GM19372 (cell line): ENCODE measurements around the gene PRKG2.

ENCODE experiments used
- ATAC-seq: cut with Tn5 transposase; IDR thresholded peaks from one replicate; pipeline ENCODE4 v1.9.1; 2021; ENCODE audit warnings: mild to moderate bottlenecking, low read depth, moderate library complexity; ENCODE audit not compliant: unreplicated experiment

Gene PRKG2

DNA sequence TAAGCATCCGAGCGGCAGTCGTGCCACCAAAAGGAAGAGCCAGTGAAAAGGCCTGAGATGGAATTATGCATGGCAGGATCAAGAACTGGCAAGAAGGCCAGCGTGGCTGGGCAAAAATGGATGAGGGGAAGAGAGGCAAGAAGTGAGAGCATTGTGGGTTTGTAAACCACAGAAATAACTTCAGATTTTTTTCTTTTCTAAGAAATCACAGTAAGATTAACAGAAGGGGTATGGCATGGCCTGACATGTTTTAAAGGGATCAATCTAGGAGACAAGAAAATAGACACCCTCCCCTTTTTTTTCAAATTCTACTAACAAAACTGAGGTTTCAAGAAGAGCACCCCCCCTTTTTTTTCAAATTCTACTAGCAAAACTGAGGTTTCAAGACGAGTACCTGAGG is 102.0 kb downstream of the PRKG2 start:
- ATAC-seq: no peak

DNA sequence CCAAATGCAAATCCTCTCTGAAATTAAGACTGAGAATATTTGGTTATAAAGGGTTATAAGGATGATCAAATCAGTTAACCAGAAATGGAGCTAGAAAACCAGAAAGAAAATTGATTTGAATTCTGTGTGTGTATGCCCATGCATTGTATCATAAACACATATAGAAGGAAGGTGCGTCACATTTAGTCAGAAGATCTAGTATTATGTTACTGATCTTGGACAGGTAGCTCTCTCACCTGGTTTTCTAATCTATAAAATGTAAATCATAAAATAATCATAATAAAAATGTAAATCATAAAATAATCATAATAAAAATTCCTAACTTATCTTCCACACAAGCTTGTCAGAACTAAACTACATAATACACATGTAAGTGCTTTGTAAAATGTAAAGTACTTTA is 105.7 kb downstream of the PRKG2 start:
- ATAC-seq: no peak

DNA sequence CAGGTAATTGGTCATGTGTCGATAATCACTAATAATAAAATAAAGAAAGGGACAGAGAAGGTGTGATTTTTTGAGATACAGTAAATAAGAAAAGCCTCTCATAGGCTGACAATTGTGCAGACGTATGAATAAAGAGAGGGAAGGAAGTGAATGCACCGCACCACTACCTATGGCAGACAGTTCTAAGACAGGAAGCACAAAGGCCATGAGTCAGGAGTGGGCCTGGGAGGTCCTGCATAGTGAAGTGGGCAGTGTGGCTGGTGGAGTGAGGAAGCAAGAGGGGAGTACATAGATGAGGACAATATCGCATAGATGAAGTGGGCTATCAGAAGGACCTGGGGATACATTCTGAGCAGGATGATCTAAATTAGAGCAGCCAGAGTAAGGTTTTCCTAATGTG is 108.9 kb downstream of the PRKG2 start:
- no peak for ATAC-seq

DNA sequence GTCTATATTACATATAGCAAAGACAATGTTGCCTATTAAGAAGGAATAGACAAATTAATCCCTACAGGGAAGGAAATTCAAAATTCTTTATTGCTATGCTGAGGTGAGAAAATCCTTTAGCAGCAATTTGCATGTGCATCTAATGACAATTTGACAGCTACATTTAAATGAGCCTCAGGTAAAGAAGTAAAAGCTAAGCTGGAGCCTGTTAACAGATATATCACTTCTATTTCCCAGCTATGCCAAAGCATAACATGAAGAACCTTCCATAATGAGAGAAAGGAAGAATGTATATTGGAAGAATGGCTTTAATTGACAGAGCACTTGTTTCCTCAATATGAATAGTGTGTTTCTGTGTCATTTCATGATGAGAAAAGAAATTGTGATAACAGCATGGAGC is 112.9 kb downstream of the PRKG2 start:
- no peak for ATAC-seq

DNA sequence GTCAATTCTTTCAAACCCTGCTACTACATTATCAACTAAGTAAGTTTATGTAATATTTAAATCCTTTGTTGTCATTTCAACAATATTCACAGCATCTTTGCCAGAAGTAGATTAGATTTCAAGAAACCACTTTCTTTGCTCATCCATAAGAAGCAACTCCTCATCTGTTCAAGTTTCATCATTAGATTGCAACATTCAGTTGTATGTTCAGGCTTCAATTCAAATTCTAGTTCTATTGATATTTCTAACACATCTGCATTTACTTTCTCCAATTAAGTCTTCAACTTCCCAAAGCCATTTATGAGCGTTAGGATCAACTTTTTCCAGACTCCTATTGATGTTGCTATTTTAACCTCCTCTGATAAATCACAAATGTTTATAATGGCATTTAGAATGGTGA is 118.5 kb downstream of the PRKG2 start:
- ATAC-seq: no peak

DNA sequence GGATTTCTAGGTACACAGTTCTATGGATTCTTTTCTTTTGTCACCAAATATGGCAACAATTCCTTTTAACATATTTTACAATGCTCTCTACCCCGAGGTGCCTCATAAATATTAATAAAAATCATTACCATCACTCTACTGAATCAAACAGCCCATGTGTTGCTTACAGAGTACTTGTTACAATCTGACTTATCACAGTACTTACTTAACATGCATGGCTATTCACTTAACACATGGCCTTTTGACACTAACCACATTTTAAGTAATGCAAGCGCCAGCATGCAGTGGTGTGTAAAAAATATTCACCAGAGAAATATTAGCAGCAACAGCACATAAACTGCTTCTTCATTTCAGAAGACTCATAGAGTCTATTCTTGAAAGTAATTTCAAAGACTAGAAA is 119.6 kb downstream of the PRKG2 start:
- ATAC-seq: no peak

DNA sequence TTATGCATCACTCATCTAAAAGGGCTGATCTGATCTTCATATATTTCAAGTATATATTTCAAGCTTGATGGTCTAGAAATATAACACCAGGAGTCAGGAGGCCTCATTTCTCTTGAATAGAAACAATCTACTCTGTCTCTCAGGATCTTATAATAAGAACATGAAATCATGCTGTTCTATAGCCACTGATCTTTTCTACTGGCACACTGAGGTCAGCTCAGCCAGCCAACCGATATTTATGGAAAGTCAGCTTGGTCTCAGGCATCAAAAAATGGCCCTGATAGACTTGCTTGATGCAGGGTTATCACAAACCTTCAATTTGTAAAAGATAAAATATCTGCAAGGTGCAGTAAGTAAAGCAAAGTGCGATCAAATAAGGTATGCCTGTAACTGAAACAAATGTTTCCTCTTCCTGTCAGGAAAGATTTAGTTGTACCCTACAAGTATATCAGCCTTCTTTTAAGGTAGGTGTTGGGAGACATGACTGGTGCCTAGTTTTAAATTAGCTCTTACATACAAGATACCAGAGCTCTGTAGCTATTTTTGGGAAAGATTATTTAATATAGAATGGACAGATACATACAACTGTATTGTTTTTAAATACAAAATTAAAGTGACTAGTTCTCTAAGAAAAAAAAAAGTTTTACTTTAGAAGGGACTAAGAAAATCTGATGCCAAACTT is 121.2 kb downstream of the PRKG2 start:
- ATAC-seq: no peak

DNA sequence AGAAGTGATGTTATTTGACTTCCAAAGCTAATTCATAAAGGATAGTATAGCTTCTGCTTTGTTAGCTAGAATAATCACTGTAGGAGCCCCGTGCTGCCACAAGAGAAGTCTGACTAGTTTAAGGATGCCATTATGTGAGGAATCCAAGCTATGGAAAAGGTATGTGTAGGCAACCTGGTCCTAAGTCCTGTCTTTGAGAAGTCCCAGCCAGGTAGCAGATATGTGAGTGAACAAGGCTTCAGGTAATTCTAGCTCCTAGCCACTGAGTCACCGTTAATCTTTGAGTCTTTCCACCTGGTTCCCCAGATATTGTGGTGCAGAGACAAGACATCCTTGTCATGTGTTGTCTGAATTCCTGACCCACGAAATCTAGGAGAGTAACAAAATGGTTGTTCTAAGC is 129.0 kb downstream of the PRKG2 start:
- ATAC-seq: no peak

DNA sequence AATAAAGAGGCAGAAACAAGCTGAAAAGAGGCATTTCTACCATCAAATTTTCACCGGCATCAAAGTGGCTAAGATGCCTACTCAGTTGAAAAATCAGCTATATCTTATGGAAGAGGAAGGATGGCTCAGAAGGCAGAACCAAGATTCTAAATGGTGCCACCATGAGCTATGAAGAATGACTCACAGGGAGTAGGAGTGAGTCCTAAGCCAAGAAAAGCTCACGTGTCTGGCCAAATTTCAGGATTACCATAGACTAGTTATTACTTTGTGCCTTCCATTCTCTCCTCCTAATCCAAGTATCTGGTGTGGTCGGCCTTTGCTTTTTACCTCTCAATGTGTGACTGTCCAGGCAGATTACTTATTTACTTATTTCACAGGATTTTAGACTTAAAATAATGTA is 129.7 kb downstream of the PRKG2 start:
- no peak for ATAC-seq

DNA sequence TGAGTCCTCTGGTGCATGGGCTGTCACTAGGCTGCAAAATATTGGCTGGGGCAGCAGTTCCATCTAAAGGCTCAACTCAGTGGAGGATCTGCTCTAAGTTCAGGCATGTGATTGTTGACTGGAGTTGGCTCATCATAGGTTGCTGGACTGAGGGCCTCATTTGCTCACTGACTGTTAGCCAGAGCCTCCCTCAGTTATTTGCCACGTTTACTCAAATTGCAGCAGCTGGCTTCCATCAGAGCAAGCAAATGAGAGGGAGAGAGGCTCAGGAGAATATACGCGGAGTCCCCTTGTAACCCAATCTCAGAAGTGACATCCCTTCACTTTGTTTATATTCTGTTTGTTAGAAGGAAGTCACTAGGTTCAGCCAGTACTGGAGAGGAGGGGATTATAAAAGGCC is 130.4 kb downstream of the PRKG2 start:
- ATAC-seq: no peak

DNA sequence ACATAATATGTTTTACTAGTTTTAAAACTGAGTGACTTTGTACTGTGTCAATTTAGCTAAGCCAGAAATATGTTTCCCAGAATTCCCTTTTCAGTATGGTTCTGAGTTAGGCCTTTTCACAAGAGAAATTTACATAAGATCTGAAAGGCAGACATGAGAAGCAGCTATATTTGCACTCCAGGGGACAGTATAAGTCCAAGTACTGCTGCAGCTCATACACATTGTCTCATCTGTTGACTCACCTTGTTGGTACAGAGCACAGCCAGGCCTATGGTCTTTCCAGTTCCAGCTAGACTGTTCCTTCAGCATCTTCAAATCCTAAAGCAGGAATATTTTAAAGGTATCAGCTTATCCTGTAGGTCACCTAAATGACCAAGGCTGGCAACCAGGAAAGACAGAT is 131.0 kb downstream of the PRKG2 start:
- ATAC-seq: no peak

DNA sequence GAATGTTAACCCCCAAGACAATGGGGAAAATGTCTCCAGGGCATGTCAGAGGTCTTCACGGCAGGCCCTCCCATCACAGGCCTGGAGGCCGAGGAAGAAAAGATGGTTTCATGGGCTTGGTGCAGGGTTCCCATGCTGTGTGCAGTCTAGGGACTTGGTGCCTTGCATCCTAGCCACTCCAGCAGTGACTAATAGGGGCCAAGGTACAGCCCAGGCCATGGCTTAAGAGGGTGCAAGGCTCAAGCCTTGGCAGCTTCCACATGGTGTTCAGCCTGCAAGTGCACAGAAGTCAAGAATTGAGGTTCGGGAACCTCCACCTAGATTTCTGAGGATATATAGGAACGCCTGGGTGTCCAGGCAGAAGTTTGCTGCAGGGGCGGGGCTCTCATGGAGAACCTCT is 133.9 kb downstream of the PRKG2 start:
- ATAC-seq: no peak

DNA sequence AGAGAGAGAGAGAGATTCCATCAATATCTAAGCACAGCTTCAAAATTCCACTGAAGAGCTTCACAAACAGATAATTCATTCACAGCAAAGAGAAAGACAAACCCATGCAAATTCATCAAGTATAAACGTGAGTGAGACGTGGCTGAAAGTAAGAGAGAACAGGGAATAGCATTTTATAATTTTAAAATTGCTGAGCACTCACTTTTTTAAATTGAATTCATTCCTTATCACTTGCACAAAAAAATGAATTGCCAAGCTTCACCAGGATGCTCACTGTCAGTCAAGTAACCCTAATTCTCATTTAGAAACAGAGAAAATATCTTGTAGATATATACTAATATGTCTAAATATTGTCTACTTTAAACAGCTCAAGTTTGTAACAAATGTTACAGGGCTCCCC is 144.0 kb downstream of the PRKG2 start:
- ATAC-seq: no peak

DNA sequence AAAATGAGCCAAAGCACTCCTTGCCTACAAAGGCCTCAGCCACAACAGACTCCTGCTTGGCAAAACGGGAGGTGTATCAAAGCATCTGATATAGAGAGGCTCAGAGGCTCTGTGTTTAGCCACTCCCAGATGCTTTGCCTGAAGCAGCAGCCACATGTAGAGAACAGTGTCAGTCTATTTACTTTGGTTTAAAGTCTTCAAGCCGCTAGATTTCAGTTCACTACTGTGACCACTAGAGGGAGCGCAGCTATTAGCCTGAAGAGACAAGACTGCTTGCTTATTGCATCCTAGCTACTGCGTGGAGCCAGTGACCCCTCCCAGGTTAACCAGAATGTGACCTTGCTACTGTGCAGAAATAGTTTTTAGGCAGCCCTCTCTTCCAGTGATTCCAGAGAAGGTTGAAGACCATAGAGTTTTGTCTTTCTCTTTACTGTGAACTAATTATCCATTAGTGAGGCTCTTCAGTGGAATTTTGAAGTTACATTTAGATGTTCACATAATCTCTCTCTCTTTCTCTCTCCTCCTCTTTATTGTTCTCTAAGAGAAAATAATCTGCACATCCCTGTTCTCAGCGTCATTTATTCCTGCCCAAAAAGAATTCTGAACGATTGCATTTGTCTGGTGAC is 145.2 kb downstream of the PRKG2 start:
- ATAC-seq: peak; percentile 97

DNA sequence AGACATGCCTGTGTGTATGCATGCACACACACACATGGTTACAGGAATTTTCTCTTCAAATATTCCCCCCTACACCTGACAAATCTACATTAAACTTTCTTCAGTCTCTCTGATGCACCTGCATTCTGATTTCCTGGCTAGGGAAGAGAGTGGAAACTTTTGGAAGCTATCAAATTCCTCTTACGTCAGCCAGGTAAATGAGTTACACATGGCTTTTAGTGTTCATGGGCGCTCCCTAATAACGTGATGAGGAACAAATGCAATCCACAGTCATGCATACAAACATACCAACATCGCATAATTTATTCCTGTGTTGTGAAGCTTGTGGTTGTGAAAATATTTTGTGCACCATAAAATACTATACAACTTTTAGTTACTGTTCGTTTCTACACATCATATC is 149.6 kb downstream of the PRKG2 start:
- ATAC-seq: no peak

DNA sequence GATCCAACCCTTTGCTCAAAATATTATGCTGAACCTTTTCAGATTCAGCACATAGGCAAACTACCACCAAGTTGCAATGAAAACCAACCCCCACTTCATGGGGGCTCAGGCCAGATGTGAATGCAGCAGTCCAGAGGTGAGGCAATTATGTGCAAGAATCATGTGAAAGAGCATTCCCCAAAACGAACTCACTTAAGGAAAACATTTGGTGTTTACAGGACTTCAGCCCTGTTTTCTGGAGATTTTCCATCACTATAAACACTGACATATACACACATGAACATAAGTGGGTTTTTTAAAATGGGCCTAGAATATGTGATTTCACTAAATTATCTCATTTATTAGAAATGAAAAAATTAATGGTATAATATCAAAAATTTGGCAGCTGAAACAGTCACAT is 153.0 kb downstream of the PRKG2 start:
- no peak for ATAC-seq

DNA sequence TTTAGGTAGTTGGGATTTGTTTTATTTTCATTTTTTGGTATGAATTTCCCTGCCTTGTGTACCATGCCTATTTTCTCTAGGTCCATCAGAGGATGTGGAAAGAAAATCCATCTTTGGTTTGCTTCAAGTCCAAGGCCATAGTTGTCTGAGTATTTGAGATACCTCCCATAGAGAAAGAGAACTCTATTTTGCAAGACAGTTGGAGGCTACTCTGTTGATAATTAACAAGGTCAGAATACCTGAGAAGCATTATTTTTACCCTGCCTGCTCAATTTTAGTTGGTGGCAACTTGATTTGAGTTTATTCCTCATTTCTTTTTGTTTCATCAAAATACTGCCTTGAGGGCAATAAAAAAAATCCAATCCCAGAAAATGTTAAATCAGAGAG is 153.7 kb downstream of the PRKG2 start:
- no peak for ATAC-seq

DNA sequence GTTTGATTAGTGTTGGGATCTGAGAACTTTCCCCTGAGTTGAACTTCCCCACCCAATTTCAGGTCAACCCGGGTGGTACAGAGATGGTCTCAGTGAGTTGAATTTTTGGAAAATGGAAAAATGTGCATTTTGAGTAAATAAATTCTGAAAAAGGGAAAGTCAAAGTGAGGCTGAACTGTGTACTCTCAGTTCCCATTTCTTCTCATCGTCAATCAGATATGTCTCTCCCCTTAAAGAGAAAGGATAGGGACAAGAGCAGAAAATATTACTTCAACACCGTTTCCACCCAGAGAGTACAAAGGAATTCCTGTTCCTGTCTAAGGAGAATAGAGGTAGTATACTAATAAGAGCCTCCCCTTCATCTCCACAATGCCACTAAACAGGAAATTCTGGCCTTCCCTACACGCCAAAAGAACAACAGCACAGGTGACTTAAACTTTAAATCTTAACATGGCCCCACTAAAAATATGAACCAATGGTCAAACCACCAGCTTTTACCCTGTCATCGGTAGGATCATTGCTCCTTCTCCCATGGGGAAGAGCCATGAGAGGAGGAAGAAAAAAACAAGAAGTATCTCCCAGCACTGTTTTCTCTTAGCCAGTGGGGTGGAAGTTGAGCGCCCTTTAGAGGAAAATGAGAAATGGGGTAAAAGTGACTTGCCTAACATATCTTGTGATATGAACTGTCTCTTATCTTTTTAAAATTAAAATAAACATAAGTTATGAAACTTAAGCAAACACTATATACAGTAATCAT is 154.3 kb downstream of the PRKG2 start:
- no peak for ATAC-seq

DNA sequence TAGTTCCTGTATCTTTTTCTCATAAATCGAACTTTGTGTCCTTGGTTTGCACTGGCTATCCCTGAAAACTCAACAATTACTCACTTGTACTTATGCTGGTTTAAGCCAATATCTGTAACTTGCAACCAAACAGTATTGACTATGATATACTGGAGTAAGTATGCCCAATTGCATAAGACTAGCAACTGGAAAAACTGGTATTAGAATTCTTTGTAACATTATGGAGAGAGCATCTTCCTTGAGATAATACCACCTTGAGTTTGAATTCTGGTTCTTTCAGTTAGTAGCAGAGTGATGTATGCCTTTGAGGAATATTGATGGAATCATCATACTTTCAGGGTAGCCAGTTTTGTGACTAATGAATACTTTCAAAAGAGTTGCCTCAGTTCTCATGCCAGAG is 156.4 kb downstream of the PRKG2 start:
- no peak for ATAC-seq

DNA sequence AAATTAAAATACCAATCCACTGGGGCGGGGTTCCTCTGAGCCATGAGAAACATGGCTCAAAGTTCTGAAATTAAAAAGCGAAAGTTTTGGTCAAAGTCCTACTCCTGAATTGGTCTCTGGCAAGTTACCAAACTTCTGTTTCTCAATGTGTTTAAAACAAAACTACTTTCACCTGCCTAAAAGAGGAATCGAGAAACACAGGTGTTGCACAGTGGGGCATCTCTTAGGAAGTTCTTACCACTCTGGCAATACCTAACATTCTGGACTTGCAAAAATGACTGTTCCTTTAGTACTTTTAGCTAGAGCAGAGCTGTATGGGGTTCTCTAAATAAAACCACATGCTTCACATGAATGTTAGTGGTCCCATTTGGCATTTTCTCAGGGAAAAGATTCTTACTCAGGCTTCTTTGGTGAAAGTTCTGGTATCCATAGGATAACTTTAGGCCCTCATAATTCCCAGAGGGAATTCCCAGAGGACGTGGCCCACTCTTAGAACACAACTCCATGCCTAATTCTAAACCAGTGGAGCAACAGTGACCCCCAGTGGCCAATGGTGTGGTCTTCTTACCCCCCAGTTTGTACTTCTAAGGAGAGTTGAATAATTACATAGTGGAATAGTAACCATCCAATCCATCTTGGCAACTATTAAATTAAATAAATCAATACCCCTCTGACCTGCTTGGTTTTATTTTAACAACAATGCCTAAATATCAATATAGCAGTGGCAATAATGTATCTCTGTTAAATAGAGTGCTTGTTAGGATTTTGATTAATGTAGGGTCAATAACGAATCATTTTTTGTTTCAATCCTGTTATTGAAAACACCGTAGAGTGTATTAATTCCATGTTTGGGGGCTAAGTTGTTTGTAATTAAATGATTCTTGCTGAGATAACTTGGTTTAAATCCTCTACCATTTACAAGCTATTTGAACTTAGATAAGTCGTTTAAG is 162.6 kb downstream of the PRKG2 start:
- peak; percentile 97 for ATAC-seq

DNA sequence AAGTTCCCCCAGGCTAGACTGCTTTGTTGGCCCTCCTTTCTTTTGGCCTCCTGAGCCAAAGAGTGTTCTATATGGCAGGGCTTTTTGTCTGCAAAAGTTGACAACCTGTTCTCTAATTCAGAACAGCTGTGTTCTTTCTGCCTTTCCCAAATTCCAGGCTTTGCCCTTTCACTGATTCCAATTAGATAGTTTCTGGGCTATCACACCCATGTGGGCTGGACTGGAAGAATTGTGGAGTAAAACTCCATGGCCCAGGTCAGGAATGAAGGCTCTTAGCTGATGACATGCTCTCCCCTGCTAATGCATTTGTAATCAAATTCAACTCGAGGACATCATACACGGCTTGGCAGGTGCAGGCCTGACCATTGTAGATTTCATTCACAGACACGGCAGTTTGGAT is 165.1 kb downstream of the PRKG2 start:
- no peak for ATAC-seq
